ENCODE measurements around the gene EFL1. TPM values are rescaled to one million over a fixed set of nuclear protein-coding genes. Genes with fewer than 3 reads are reported as not detected.
"Not testable (repeated sequence)": the region's sequence is repeated elsewhere in the genome, so short reads cannot be mapped to it uniquely, and the experiment has no call there.

EFL1 gene
- polyA plus RNA-seq, 1 donor, result 21.7 TPM

DNA sequence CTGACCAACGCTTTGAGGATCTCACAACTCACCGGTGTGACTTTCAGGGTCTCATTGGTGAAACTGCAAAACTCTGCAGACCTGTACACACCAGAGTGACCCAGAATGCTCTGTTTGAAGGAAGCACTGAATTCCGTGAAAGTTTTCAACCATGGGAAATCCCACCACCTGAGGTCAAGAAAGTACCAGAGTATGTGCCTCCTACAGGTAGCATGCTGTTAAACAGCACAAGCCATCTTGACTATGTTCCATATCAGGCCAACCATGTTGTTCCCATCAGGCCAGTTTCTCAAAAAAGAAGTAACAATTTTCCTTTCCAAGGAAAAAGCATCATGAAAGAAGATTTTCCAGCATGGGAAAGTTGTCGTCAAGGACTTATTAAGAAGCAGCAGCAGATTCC lies 19.9 kb upstream of the EFL1 start:
- DNase-seq, result not testable (repeated sequence)

- DNase-seq, result not testable (repeated sequence)
Measured at GRCh38 chr15:82281276-82281675, 18.7 kb upstream of the EFL1 start.

- DNase-seq, result no peak
Measured at GRCh38 chr15:82275410-82275809, 12.9 kb upstream of the EFL1 start.

DNA sequence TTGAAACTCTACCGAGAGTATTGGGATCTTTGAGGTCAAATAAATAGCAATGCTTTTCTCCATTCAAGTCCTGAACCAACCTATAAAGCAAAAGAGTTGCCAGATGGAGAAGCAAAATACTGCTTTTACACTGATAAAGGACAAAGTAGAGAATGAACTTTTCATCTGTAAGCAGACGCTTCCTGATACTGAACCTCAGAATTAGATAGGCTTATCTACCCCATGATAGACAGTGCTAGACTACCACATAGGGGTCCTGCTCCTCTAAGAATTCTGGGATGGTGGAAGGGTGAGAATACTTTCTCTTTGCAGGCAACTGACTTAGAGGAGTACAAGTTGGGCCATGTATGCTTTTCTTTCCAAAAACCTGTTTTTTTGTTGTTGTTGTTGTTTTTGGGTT lies 9.6 kb upstream of the EFL1 start:
- DNase-seq, result no peak

GRCh38 chr15:82268454-82268853 lies 5.9 kb upstream of the EFL1 start:
- not testable (repeated sequence) for DNase-seq

DNA sequence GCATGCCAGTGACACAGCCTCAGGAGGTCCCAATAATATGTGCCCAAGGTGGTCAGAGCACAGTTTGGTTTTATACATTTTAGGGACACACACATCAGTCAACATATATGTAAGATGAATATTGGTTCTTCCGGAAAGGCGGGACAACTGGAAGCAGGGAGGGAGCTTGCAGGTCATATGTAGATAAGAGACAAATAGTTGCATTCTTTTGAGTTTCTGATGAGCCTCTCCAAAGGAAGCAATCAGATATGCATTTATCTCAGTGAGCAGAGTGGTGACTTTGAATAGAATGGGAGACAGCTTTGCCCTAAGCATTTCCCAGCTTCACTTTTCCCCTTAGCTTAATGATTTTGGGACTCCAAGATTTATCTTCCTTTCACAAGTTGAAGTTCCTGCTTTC lies 4.6 kb upstream of the EFL1 start:
- not testable (repeated sequence) for DNase-seq

- DNase-seq, result no peak
Measured at GRCh38 chr15:82263350-82263749, 816 bp upstream of the EFL1 start.

DNA sequence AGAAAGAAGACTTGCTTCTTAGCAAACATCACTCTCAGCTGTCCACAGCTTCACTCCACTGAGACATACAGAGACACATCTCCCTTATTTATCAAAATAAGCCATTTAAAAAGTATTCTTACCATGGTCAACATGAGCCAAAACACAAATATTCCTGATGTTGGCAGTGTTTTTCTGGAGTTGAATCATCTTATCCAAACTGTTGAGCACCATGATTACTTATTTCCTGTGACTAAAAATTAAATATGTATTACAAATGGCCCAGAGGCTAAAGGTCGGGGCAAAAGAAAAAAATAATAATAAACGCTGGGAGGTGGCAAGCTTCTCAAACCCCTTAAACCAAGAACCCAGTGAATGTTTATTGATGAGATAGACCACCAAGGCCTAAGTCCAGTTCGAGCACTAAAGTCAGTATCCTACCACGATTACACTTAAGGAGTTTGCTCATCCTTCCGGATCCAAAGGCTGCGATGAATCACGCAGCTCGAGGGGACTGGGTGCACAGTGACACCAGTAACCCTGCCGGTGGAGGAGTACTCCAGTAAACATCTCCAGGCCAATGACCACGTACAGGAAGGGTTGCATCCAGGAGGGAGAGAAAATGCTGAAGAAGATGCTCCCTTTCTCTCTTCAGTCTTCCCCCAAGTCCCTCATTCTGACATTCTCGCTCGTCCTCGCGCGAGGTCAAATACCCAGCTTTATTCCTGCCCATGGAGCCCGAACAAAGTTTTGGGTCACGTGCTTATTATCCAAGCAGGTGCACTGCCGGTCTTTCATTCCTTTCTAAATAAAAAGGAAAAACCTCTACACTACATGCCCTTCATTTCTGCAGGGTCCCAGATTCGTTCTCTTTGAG lies 740 bp downstream of the EFL1 start:
- not testable (repeated sequence) for DNase-seq

GRCh38 chr15:82248261-82248660 lies 14.3 kb downstream of the EFL1 start:
- not testable (repeated sequence) for DNase-seq

DNA sequence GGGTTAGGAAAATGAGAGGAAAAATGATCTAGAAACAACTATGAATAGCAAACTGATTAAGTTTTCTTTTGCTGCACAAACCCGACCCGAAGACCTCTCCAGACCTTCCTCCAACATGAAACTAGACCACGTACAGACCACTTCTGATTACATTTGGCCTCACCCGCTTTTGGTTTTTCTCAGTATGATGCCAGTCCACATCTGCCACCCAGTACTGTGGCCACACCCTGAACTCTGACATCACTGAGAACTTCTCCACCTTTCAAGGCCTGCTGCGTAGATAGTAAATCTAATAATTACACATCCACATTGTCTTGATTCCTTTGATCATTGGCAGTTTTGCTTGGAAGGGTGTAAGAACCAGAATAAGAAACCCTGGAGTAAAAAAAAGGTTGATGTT lies 16.6 kb downstream of the EFL1 start:
- not testable (repeated sequence) for DNase-seq

- not testable (repeated sequence) for DNase-seq
Measured at GRCh38 chr15:82243644-82244043, 18.9 kb downstream of the EFL1 start.

DNA sequence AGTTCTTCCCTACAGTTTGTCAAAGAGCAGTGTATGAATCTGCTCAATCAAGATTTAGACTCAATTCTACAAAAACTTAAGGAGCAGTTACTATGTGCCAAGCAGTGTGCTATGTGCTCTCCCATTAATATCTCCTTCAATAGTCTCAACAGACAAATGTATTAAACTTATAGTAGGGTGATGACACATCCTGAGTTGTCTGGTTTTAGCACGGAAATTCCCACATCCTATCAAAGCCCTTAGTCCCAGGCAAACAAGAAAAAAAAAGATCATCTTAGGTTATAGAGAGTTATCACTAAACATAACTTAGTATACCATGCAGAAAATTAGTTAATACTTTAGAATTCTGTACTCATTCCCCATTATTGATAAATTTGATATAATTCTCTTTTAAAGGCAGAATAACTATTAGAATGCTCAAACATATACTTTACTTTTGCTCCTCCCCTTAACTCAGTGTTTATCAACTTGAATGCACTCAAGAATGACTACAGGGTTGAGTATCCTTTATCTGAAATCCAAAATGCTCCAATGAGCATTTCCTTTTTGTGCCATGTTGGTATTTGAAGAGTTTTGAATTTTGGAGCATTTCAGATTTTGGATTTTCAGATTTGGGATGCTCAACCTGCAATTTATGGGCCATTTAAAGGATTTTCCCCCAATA lies 20.6 kb downstream of the EFL1 start:
- DNase-seq, result not testable (repeated sequence)

DNA sequence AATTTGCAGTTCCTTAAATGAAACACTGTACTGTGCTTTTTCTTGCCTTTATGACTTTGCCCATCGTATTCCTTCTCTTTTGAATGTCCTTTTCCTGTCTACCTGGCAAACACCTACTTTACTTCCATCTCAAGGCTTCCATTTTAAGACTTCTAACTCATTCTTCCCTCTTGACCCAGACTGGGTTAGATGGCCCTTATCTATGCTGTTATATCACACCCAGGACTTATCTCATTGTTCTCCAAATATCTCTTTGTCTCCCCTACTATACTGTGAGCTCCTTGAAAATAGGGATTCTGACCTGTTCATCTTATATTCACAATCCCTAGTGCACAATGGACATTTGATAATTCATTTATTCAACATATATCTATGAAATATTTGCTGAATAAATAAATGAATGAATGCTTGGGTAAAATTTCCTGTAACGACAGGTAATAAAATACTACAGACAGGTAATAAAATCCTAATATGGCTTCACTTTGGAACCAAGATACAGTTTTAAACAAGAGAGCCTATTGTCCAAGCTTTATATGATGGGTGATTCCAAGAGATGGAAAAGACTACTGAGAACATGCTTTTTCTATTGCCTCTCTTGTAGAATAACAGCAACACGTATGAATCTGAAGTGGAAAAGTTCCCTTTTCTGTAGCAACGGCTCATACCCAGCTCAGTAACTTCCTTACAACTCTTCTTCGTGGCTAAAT lies 22.7 kb downstream of the EFL1 start:
- no peak for DNase-seq

DNA sequence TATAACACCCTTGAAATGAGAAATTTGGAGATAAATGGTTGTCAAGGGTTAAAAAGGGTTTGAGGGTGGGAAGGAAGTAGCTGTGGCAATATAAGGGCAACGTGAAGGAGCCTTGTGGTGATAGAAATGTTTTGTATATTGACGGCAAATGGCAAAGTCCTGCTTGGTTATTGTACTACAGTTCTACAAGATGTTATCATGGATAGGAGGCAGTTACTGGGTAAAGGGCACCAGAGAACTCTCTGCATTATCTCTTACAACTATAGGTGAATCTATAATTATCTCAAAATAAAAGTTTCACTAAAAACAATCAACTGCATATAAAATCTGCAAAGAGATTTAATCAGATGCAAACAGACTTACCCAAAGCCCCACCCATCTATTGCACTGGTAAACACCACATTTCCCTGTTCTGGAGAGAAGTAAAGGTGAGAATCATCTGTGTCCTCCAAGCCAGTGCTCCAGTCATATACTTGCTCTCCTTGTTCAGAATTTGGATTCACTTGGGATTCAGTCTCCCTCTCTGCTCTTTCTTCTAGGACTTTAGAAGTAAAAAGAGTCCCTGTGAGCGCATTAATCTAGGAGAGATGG lies 24.5 kb downstream of the EFL1 start:
- DNase-seq, result not testable (repeated sequence)

DNA sequence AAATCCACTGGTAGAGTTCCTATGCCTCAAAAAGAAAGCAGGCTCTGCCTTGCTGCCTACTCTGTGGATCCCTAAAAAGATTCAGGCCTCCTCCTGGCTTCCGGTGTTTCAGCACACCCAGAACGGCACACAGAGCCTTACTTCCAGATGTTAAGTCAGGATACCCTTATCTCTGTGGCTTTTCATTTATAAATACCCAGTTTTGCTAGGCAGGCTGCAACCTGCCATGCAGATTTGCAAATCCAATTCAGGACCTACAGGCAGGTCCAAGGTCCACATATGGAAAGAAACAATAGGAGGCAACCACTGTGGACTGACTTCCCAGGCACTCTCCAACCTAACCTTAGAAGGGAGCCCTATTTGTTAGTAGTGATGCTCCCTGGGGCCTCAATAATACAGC lies 30.7 kb downstream of the EFL1 start:
- DNase-seq, result no peak

GRCh38 chr15:82231233-82231632 lies 31.3 kb downstream of the EFL1 start:
- no peak for DNase-seq

DNA sequence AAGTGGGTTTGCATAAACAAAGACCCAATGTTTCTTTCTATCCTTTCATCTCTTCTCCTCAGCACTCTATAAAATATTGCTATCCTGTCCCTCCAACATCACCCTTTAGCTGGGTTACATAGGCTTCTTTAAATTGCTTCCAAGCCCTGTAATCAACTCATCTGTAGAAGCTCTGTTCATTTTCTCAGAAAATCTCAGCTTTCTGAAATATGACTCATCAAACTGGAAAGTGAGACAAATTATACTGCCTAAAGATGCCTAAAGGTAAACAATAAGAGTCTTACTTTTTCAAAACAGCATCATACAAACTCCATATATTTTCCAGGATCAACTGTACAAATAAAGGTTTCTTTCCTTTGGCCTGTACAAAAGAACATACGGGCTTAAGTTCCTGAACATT lies 33.8 kb downstream of the EFL1 start:
- DNase-seq, result no peak

- peak; percentile 8 for DNase-seq
Measured at GRCh38 chr15:82221535-82221934, 41.0 kb downstream of the EFL1 start.

GRCh38 chr15:82216092-82216491 lies 46.4 kb downstream of the EFL1 start:
- not testable (repeated sequence) for DNase-seq

DNA sequence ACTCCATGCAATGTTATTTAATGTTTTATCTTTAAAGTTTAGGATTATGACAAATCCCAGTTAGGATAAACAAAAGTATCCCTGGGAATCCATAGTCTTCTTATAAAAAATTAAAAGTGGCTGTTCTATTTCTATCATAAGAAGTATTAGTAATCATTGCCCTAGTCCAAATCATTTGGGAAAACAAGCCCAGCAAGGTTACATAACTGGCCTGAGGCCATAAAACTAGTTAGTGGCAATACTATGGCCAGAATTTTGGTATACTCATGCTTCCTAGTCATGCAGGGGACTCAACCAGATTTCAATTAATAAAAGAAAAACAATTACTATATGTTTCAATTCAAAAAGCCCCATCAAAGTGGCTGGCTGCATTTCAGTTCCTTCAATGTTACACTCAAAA lies 50.3 kb downstream of the EFL1 start:
- not testable (repeated sequence) for DNase-seq

GRCh38 chr15:82210066-82210597 lies 52.4 kb downstream of the EFL1 start:
- not testable (repeated sequence) for DNase-seq

GRCh38 chr15:82204575-82204974 lies 58.0 kb downstream of the EFL1 start:
- DNase-seq, result not testable (repeated sequence)

Measured in left kidney (tissue), 2 donors.